Transverse colon (tissue), 4 donors: ENCODE measurements around the gene RIN3.

ENCODE experiments used
- EP300 ChIP-seq: sonication (generic); formaldehyde crosslinking; IDR thresholded peaks from one replicate; pipeline ENCODE4 v1.6.1; 2017; ENCODE audit warnings: antibody characterized with exemption, low read depth
- POLR2A ChIP-seq: fragments of 450-650 bp; IDR thresholded peaks from one replicate; pipeline ENCODE4 v1.6.1; 2016; ENCODE audit warnings: antibody characterized with exemption, mild to moderate bottlenecking, moderate library complexity
- POLR2AphosphoS5 ChIP-seq, 3 donors: sonication (generic); formaldehyde crosslinking; IDR thresholded peaks; one replicate each; pipeline ENCODE4 v1.6.1; 2016; ENCODE audit warnings: antibody characterized with exemption in 3 of 3
- TF ChIP-seq, protein P1 (sequence below), 5 experiments: fragments of 200-600 bp in 3 of 5; fragments of 450-650 bp in 2 of 5; sonication (generic) in 3 of 5; IDR thresholded peaks; 1 replicate in 2 of 5; 2 replicates in 3 of 5; pipeline ENCODE4 v1.5.1; 2016 to 2017; ENCODE audit warnings: antibody characterized with exemption in 5 of 5, inconsistent platforms in 3 of 5, mild to moderate bottlenecking in 2 of 5, moderate library complexity in 1 of 5

DNA sequence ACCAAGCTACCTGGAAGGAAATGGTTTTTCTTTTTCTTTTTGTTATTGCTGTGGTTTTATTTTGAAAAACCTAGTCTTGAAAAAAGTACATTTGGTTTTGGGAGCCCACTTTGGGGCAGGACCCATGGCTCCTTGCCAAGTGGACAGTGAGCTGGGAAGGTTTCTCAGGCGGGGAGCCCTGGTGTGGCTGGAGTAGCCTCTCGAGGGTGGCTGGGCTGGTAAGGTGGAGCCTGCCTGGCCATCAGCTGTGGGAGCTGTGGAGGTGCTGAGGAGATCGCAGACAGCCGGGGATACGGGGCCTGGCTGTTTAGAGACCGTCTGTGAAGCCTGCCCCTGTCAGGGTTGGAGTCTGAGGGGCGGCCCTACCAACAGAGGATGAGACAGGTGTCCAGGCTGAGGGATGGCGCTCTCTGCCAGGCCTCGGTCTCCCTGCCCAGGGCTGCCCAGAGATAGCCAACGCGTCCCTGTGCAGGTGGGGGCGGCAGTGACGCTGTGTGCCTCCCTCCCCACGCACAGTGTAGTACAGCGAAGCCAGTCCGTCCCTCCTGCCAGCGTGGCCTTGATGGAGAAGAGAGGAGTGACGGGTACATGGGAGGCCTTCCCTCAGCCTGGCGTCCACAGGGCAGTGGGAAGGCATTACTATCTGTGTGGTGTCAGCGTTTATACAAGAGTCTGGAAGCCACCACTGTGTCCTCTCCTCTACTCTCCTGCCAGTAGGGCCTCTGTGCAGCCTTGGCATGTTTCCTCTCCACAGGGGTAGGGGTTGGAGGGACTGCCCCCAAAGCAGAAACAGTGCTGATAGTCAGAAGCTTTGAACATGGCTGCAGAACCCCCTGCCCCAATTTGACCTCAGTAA is 5.9 kb downstream of the RIN3 start:
- TF ChIP-seq POLR2A (no peak), POLR2AphosphoS5 (IDR thresholded peaks at IDR 0.05) (no peak), EP300 (no peak)
- TF ChIP-seq, protein P1, sequence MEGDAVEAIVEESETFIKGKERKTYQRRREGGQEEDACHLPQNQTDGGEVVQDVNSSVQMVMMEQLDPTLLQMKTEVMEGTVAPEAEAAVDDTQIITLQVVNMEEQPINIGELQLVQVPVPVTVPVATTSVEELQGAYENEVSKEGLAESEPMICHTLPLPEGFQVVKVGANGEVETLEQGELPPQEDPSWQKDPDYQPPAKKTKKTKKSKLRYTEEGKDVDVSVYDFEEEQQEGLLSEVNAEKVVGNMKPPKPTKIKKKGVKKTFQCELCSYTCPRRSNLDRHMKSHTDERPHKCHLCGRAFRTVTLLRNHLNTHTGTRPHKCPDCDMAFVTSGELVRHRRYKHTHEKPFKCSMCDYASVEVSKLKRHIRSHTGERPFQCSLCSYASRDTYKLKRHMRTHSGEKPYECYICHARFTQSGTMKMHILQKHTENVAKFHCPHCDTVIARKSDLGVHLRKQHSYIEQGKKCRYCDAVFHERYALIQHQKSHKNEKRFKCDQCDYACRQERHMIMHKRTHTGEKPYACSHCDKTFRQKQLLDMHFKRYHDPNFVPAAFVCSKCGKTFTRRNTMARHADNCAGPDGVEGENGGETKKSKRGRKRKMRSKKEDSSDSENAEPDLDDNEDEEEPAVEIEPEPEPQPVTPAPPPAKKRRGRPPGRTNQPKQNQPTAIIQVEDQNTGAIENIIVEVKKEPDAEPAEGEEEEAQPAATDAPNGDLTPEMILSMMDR (IDR thresholded peaks at IDR 0.05): no peak
